Hepatocyte (in vitro differentiated cells): ENCODE data around the gene PRR19. TPM values are rescaled to one million over a fixed set of nuclear protein-coding genes. Genes with fewer than 3 reads are reported as not detected.

Experiments
- DNase-seq: peaks from one replicate; pipeline ENCODE4 v3.0.0-alpha.2; 2016; ENCODE audit warnings: low spot score
- H2AFZ ChIP-seq: fragments of 200-600 bp; sonication (generic); 2 replicates; pipeline ENCODE4 v1.6.0; 2016; ENCODE audit warnings: antibody characterized with exemption, mild to moderate bottlenecking
- H3K27ac ChIP-seq: fragments of 200-600 bp; sonication (generic); 2 replicates; pipeline ENCODE4 v1.5.1; 2016; ENCODE audit warnings: mild to moderate bottlenecking
- H3K27me3 ChIP-seq: fragments of 200-600 bp; sonication (generic); 2 replicates; pipeline ENCODE4 v1.6.1; 2016
- H3K36me3 ChIP-seq: fragments of 200-600 bp; sonication (generic); replicated peaks from 2 replicates; pipeline ENCODE4 v1.5.1; 2016; ENCODE audit warnings: low read depth; ENCODE audit not compliant: insufficient read depth
- H3K4me1 ChIP-seq: fragments of 200-600 bp; sonication (generic); 2 replicates; pipeline ENCODE4 v1.5.1; 2016; ENCODE audit warnings: mild to moderate bottlenecking, moderate library complexity; ENCODE audit not compliant: insufficient read depth
- H3K4me2 ChIP-seq: fragments of 200-600 bp; sonication (generic); 2 replicates; pipeline ENCODE4 v1.6.0; 2016
- H3K4me3 ChIP-seq: fragments of 200-600 bp; sonication (generic); 2 replicates; pipeline ENCODE4 v1.5.1; 2016; ENCODE audit warnings: mild to moderate bottlenecking
- H3K79me2 ChIP-seq: fragments of 200-600 bp; sonication (generic); 2 replicates; pipeline ENCODE4 v1.6.0; 2017; ENCODE audit warnings: mild to moderate bottlenecking
- H3K9me2 ChIP-seq: fragments of 200-600 bp; sonication (generic); replicated peaks from 2 replicates; pipeline ENCODE4 v1.6.0; 2017; ENCODE audit warnings: mild to moderate bottlenecking; ENCODE audit not compliant: insufficient read depth
- H3K9me3 ChIP-seq: fragments of 200-600 bp; sonication (generic); 2 replicates; pipeline ENCODE4 v1.5.1; 2016; ENCODE audit warnings: low read depth, mild to moderate bottlenecking
- H4K20me1 ChIP-seq: fragments of 200-600 bp; sonication (generic); 2 replicates; pipeline ENCODE4 v1.6.0; 2016; ENCODE audit warnings: mild to moderate bottlenecking; ENCODE audit not compliant: insufficient read depth, poor library complexity, severe bottlenecking
- EZH2 ChIP-seq: fragments of 200-600 bp; sonication (generic); IDR thresholded peaks from 2 replicates; pipeline ENCODE4 v1.6.1; 2016; ENCODE audit warnings: antibody characterized with exemption, mild to moderate bottlenecking, borderline replicate concordance
- EZH2phosphoT487 ChIP-seq: fragments of 200-600 bp; sonication (generic); IDR thresholded peaks from one replicate; pipeline ENCODE4 v1.6.1; 2018; ENCODE audit warnings: antibody characterized with exemption, mild to moderate bottlenecking, low read depth, moderate library complexity; ENCODE audit not compliant: unreplicated experiment, severe bottlenecking
- WGBS: methylation state at CpG from one replicate; pipeline ENCODE4 v1.1.6; 2016; ENCODE audit warnings: low lambda C conversion rate; ENCODE audit errors: missing lambda C conversion rate; 5-methylcytosine and 5-hydroxymethylcytosine counted together
- polyA plus RNA-seq: library from polyadenylated mRNA; unstranded; fragments of >200 nt; fragmentation: Nextera tagmentation; extraction: Ambion mirVana; gene quantifications from 2 replicates; pipeline ENCODE4 v1.2.1, GENCODE V29; 2016
- total RNA-seq: library from RNA; depleted of rRNA; stranded (reverse); fragments of >200 nt; gene quantifications from 2 replicates; pipeline ENCODE4 v1.2.3, GENCODE V29; 2014
- TF ChIP-seq, protein P1 (sequence below): fragments of 200-600 bp; sonication (generic); IDR thresholded peaks from 2 replicates; pipeline ENCODE4 v1.5.1; 2016; ENCODE audit warnings: antibody characterized with exemption, mild to moderate bottlenecking; ENCODE audit not compliant: poor library complexity

The PRR19 gene
- total and polyA plus RNA-seq, 2 experiments from 2014 or later = 2.2 to 3.0 TPM

DNA sequence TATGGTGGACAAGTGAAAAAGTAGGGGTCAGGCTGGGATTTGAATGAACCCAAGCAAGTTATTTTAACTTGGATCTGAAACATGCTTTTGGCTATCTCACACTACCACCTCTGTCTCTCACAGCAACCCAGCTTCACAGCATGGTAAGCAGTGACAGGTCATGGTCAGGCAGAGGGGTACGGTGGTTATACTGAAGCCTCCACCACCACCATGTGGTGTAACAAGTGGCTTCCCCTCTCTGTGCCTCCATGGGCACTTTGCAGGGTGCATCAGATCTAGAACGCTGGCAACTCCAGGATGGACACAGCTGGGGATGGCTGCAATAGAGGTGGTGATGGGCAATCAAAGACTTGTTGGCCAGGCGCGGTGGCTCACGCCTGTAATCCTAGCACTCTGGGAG lies 10.4 kb downstream of the PRR19 start:
- H4K20me1 ChIP-seq = no peaks in the 10 kb centered on the region
- H3K9me3 ChIP-seq = no peaks in the 10 kb centered on the region
- H3K27ac ChIP-seq = no peak overlapping the region
- 82% methylated on average over 5 of the region's 5 CpGs for WGBS
- H3K4me3 ChIP-seq = no peak overlapping the region
- no peak for DNase-seq
- no peaks in the 10 kb centered on the region for H3K36me3 ChIP-seq
- no peaks in the 10 kb centered on the region for H3K79me2 ChIP-seq
- H3K27me3 ChIP-seq = peaks cover 24% of the 10 kb centered on the region
- no peaks in the 10 kb centered on the region for H3K9me2 ChIP-seq
- peak overlapping the region; percentile 96 for H3K4me2 ChIP-seq
- TF ChIP-seq, protein P1, sequence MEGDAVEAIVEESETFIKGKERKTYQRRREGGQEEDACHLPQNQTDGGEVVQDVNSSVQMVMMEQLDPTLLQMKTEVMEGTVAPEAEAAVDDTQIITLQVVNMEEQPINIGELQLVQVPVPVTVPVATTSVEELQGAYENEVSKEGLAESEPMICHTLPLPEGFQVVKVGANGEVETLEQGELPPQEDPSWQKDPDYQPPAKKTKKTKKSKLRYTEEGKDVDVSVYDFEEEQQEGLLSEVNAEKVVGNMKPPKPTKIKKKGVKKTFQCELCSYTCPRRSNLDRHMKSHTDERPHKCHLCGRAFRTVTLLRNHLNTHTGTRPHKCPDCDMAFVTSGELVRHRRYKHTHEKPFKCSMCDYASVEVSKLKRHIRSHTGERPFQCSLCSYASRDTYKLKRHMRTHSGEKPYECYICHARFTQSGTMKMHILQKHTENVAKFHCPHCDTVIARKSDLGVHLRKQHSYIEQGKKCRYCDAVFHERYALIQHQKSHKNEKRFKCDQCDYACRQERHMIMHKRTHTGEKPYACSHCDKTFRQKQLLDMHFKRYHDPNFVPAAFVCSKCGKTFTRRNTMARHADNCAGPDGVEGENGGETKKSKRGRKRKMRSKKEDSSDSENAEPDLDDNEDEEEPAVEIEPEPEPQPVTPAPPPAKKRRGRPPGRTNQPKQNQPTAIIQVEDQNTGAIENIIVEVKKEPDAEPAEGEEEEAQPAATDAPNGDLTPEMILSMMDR = no peak
- TF ChIP-seq EZH2phosphoT487 = no peak
- no peak overlapping the region for H2AFZ ChIP-seq
- no peaks in the 10 kb centered on the region for H3K4me1 ChIP-seq

DNA sequence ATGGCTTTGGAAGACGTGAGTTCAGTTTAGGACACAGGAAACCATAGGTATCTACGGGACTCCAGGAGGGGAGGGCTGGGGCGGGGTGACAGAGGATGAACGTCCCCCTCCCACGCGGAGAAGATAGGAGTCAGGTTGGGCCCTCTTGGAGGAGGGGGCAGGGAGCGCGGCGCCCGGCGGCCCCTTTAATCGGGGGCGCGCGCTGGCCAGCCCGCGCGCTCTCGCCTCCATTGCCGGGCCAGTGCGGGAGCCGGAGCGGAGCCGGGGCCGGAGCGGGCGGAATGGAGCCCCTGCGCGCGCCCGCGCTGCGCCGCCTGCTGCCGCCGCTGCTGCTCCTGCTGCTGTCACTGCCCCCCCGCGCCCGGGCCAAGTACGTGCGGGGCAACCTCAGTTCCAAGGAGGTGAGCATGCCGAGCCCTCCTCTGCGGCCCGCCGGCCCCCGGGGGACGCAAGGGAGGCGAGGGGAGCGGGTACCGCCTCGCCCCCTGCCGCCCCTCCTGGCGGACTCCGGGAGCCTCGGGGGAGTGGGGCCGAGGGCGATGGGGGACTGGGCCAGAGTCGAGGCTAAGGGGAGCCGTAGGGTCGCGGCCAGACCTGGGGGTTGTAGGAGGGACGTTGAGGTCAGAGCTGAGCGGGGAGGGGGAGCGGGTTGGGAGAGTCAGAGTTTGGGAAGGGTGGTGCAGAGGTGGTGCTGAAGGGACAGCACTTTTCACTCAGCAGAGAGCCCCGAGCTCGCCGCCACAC lies 11.3 kb downstream of the PRR19 start, which contains the start of gene TMEM145:
Gene TMEM145 (plus strand): TSS at position 214 of the 744 bp plus-strand sequence. CDS start 68 bp downstream, at position 282.
- Histone ChIP-seq H3K79me2 (no peaks in the 10 kb centered on the region), H4K20me1 (no peaks in the 10 kb centered on the region), H3K36me3 (no peaks in the 10 kb centered on the region), H3K4me1 (no peaks in the 10 kb centered on the region), H3K4me2 (peak within 1 kb of the TSS; percentile 96), H3K9me3 (no peaks in the 10 kb centered on the region), H3K9me2 (no peaks in the 10 kb centered on the region), H3K27me3 (peaks cover 24% of the 10 kb centered on the region), H3K27ac (no peak within 1 kb of the TSS), H3K4me3 (peak within 1 kb of the TSS; percentile 78), H2AFZ (peak within 1 kb of the TSS; percentile 80)
- under 1% methylated on average over 38 of the region's 67 CpGs for WGBS
- peak; percentile 80 for DNase-seq
- TF ChIP-seq, protein P1 = peak; percentile 14
- no peak for TF ChIP-seq EZH2phosphoT487

DNA sequence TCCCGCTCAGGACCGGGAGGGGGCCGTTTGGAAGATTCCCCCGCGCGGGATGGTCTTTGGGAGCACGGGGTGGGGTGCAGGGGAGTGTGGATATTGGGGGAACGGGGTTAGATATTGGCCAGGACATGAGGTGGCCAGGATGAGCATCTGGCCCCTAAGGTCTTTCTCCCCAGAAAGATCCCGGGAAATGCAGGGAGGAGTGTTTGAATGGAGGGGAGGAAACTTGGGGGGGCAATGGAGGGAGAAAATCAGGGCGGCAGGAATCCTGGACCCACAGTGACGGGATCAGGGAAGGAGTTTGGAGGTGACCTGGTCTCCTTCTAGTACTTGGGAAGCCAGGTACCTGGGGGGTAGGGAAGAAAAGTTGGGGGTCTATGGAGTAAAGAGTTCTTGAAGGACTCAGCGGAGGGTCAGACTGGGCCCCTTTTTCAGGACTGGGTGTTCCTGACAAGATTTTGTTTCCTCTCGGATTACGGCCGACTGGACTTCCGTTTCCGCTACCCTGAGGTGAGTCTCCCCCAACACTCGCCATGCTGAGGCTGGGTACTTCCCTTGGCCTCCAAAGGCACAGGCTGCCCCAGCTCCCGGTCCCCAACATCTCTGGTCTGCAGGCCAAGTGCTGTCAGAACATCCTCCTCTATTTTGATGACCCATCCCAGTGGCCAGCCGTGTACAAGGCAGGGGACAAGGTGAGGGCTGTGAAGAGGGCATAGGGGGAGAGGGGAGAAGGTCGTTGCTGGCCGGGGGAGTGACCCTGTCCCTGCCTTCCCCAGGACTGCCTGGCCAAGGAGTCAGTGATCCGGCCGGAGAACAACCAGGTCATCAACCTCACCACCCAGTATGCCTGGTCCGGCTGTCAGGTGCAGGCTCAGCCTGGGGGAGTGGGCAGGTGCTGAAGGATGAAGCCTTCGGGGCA lies 12.2 kb downstream of the PRR19 start:
- H4K20me1 ChIP-seq = no peaks in the 10 kb centered on the region
- H3K79me2 ChIP-seq = no peaks in the 10 kb centered on the region
- peaks cover 24% of the 10 kb centered on the region for H3K27me3 ChIP-seq

More for the DNA sequence above, 12.2 kb downstream of the PRR19 start:
- Histone ChIP-seq H3K4me1 (no peaks in the 10 kb centered on the region), H3K4me2 (peak overlapping the region; percentile 96), H2AFZ (no peak overlapping the region), H3K36me3 (no peaks in the 10 kb centered on the region), H3K4me3 (no peak overlapping the region), H3K27ac (no peak overlapping the region), H3K9me2 (no peaks in the 10 kb centered on the region), H3K9me3 (no peaks in the 10 kb centered on the region)
- no peak for DNase-seq
- WGBS = 41% methylated on average over 26 of the region's 26 CpGs
- TF ChIP-seq, protein P1 = no peak
- no peak for TF ChIP-seq EZH2
- TF ChIP-seq EZH2phosphoT487 = no peak
